Measurements from ENCODE around the gene ITPK1.

The ITPK1 gene

GRCh38 chr14:92956961-92957360, 158.8 kb downstream of the ITPK1 start:
- TF ChIP-seq REST (IDR thresholded peaks at IDR 0.05; ENCODE audit: insufficient read depth in 1 of 2, low read depth in 2 of 2, low read length in 2 of 2), result no peak
- TF ChIP-seq FOXP2 (optimal IDR thresholded peaks at IDR 0.05; ENCODE audit: borderline replicate concordance, extremely low read depth, extremely low read length, insufficient read depth), result no peak
- TF ChIP-seq TAF1 (IDR thresholded peaks at IDR 0.05; ENCODE audit: borderline replicate concordance, insufficient read depth, low read length), result no peak
- TF ChIP-seq SIN3A (IDR thresholded peaks at IDR 0.05; ENCODE audit: borderline replicate concordance, insufficient read depth, low read length), result no peak

GRCh38 chr14:92955381-92955780, 160.3 kb downstream of the ITPK1 start:
- TF ChIP-seq TAF1 (IDR thresholded peaks at IDR 0.05; ENCODE audit: borderline replicate concordance, insufficient read depth, low read length) (no peak), POLR2AphosphoS5 (IDR thresholded peaks at IDR 0.05; ENCODE audit: low read depth, low read length) (no peak), REST (IDR thresholded peaks at IDR 0.05; ENCODE audit: insufficient read depth in 1 of 2, low read depth in 2 of 2, low read length in 2 of 2) (no peak), SIN3A (IDR thresholded peaks at IDR 0.05; ENCODE audit: borderline replicate concordance, insufficient read depth, low read length) (no peak), FOXP2 (optimal IDR thresholded peaks at IDR 0.05; ENCODE audit: borderline replicate concordance, extremely low read depth, extremely low read length, insufficient read depth) (no peak)

- no peak for TF ChIP-seq POLR2AphosphoS5 (IDR thresholded peaks at IDR 0.05; ENCODE audit: low read depth, low read length)
- no peak for TF ChIP-seq REST (IDR thresholded peaks at IDR 0.05; ENCODE audit: insufficient read depth in 1 of 2, low read depth in 2 of 2, low read length in 2 of 2)
- no peak for TF ChIP-seq TAF1 (IDR thresholded peaks at IDR 0.05; ENCODE audit: borderline replicate concordance, insufficient read depth, low read length)
- TF ChIP-seq SIN3A (IDR thresholded peaks at IDR 0.05; ENCODE audit: borderline replicate concordance, insufficient read depth, low read length), result no peak
- no peak for TF ChIP-seq FOXP2 (optimal IDR thresholded peaks at IDR 0.05; ENCODE audit: borderline replicate concordance, extremely low read depth, extremely low read length, insufficient read depth)
These were observed 160.8 kb downstream of the ITPK1 start for GRCh38 chr14:92954933-92955332.

- no peak for TF ChIP-seq REST (IDR thresholded peaks at IDR 0.05; ENCODE audit: insufficient read depth in 1 of 2, low read depth in 2 of 2, low read length in 2 of 2)
- TF ChIP-seq SIN3A (IDR thresholded peaks at IDR 0.05; ENCODE audit: borderline replicate concordance, insufficient read depth, low read length), result no peak
- TF ChIP-seq TAF1 (IDR thresholded peaks at IDR 0.05; ENCODE audit: borderline replicate concordance, insufficient read depth, low read length), result no peak
- TF ChIP-seq FOXP2 (optimal IDR thresholded peaks at IDR 0.05; ENCODE audit: borderline replicate concordance, extremely low read depth, extremely low read length, insufficient read depth), result no peak
- no peak for TF ChIP-seq POLR2AphosphoS5 (IDR thresholded peaks at IDR 0.05; ENCODE audit: low read depth, low read length)
These were observed 162.2 kb downstream of the ITPK1 start for GRCh38 chr14:92953526-92953925.

Data from PFSK-1 (cell line).